ENCODE measurements around the gene SULT1B1.

DNA sequence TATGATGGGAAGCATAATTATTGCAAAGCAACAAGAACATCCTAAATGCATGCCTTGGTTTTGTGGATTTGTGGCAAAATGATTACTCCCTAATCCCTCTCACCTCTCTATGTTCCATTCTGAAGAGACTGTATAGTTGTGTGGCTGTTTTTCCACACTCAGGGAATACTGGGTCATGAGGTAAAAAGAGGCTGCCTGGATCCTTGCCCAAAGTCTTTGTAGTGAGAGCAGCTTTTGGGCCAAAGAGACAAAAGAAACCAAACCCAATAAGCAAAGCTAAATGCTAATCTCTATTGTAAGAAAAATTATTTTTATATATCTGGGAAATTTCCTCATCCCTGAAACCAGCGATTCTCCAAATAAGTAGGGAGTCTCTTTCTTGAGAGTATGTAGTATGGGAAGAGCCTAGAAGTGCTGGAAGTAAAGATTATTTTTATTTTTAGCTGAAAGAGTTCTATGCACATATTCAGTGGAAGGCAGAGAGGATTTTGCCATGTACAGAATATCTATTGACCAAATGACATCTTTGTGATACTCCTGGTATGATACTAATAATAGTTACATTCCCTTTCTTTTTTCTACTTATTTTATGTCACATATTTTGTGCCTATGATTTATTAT is 24.9 kb upstream of the SULT1B1 start:
- TF ChIP-seq, protein P1, sequence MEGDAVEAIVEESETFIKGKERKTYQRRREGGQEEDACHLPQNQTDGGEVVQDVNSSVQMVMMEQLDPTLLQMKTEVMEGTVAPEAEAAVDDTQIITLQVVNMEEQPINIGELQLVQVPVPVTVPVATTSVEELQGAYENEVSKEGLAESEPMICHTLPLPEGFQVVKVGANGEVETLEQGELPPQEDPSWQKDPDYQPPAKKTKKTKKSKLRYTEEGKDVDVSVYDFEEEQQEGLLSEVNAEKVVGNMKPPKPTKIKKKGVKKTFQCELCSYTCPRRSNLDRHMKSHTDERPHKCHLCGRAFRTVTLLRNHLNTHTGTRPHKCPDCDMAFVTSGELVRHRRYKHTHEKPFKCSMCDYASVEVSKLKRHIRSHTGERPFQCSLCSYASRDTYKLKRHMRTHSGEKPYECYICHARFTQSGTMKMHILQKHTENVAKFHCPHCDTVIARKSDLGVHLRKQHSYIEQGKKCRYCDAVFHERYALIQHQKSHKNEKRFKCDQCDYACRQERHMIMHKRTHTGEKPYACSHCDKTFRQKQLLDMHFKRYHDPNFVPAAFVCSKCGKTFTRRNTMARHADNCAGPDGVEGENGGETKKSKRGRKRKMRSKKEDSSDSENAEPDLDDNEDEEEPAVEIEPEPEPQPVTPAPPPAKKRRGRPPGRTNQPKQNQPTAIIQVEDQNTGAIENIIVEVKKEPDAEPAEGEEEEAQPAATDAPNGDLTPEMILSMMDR (IDR thresholded peaks at IDR 0.05; ENCODE audit: low read depth, low read length), result no peak
- TF ChIP-seq EZH2phosphoT487 (IDR thresholded peaks at IDR 0.05; ENCODE audit: low read depth), result no peak

Data from OCI-LY3 (cell line).